Measurements from ENCODE around the gene TTI1.
"Not testable (repeated sequence)": the region's sequence is repeated elsewhere in the genome, so short reads cannot be mapped to it uniquely, and the experiment has no call there.

TTI1 gene

DNA sequence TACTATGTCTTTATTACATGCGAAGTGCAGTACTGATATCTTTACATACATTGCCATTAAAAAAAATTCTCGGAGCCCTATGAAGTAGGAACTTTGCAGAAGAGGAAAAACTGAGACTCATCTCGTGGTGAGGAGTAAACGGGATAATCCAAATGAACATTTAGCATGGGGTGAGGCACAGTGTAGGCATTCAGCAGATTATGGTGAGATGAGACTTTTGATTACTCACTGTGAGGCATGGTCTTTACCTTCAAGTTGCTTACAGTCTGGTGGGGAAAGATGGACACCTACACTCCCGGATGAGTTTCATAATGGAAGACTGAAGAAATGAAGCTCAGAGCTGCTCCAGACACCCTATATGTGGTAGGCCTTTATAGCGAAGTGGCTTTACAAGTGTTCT is 1.7 kb upstream of the TTI1 start:
- Mint-ChIP-seq H3K27ac (peak overlapping the region; percentile 95), H3K27me3 (no peaks in the 10 kb centered on the region), H3K4me1 (ENCODE audit: low read depth) (peaks cover 68% of the 10 kb centered on the region), H3K4me3 (peak overlapping the region; percentile 99), H3K36me3 (peaks cover 7% of the 10 kb centered on the region), H3K9me3 (ENCODE audit: low read depth) (no peaks in the 10 kb centered on the region)

DNA sequence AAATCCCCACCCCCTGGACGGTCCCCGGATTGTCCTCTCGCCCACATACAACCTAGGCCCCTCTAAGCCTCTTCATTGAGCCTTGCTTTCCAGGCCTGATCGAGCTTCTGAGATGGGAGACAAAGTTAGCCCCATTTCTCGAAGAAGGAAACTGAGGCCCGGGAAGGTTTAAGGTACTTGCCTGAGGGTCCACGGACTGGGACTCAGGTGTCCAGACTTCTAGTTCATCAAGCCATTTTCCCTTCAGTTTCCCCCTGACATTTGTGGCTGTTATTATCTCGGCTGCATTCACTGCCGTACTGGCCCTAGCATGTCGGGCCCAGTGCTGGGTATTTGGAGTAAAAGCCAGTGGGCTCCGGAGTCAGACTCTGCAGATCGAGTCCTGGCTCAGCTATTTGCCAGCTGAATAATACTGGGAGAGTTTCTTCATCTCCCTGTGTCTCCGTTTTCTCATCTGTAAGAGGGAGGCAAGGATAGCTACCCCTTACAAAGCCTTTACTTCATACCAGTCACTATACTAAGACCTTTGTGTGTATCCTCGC is 923 bp upstream of the TTI1 start:
- H3K36me3 Mint-ChIP-seq: peaks cover 11% of the 10 kb centered on the region
- H3K4me1 Mint-ChIP-seq (ENCODE audit: low read depth): peaks cover 76% of the 10 kb centered on the region
- peak overlapping the region; percentile 99 for H3K4me3 Mint-ChIP-seq
- H3K27me3 Mint-ChIP-seq: no peaks in the 10 kb centered on the region
- H3K9me3 Mint-ChIP-seq (ENCODE audit: low read depth): no peaks in the 10 kb centered on the region
- peak overlapping the region; percentile 95 for H3K27ac Mint-ChIP-seq

GRCh38 chr20:38032585-38033329 is 499 bp downstream of the TTI1 start:
- Mint-ChIP-seq H3K27me3 (no peaks in the 10 kb centered on the region), H3K27ac (peak overlapping the region; percentile 95), H3K4me3 (peak overlapping the region; percentile 99), H3K9me3 (ENCODE audit: low read depth) (no peaks in the 10 kb centered on the region), H3K4me1 (ENCODE audit: low read depth) (peaks cover 84% of the 10 kb centered on the region), H3K36me3 (peaks cover 16% of the 10 kb centered on the region)

- H3K36me3 Mint-ChIP-seq: peaks cover 12% of the 10 kb centered on the region
- H3K9me3 Mint-ChIP-seq (ENCODE audit: low read depth): no peaks in the 10 kb centered on the region
- peak overlapping the region; percentile 95 for H3K27ac Mint-ChIP-seq
- H3K27me3 Mint-ChIP-seq: no peaks in the 10 kb centered on the region
- H3K4me1 Mint-ChIP-seq (ENCODE audit: low read depth): peaks cover 76% of the 10 kb centered on the region
- H3K4me3 Mint-ChIP-seq: peak overlapping the region; percentile 99
These were observed 1.3 kb downstream of the TTI1 start for GRCh38 chr20:38031957-38032356.

GRCh38 chr20:38029453-38029852 is 3.8 kb downstream of the TTI1 start:
- Mint-ChIP-seq H3K36me3 (peaks cover 15% of the 10 kb centered on the region), H3K4me3 (no peak overlapping the region), H3K9me3 (ENCODE audit: low read depth) (no peaks in the 10 kb centered on the region), H3K27me3 (no peaks in the 10 kb centered on the region), H3K4me1 (ENCODE audit: low read depth) (peaks cover 71% of the 10 kb centered on the region), H3K27ac (no peak overlapping the region)

GRCh38 chr20:38024496-38024895 is 8.8 kb downstream of the TTI1 start:
- peaks cover 8% of the 10 kb centered on the region for H3K36me3 Mint-ChIP-seq
- H3K4me1 Mint-ChIP-seq (ENCODE audit: low read depth): peaks cover 65% of the 10 kb centered on the region
- no peaks in the 10 kb centered on the region for H3K27me3 Mint-ChIP-seq

DNA sequence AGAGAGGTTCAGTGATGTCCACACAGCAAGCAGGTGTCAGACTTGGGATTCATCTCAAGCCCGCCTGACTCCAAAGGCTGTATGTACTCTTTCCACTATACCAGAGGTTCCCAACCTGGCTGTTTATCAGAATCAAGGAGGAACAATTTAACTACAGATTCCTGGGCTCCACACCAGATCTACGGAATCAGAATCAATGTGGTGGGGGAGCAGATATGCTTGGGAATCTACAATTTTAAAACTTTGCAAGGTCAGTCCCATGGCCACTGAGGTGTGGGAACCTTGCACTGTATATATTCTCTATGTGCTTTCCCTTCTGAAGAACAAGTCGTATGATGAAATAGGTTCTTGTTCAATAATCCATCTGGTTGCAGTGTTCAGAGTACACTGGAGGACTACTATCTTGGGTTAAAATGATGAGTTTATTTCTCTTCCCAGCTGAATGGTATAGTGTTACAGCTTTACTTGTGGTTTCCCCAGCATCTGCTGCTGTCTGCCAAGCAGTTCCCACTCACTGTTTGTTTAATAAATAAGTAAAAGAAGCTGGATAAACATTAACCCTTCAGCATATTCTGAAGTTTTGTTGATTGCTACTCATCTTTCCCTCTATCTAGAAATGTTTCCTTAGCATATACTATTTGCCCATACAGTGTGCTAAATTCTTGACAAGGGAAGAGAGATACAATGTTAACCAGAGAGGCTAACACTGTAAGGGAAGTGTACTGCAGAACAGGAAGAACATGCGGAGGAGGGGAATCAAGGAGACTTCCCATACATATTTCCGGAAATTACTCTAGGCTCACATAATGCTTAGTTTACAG is 9.9 kb downstream of the TTI1 start:
- Mint-ChIP-seq H3K36me3 (peaks cover 16% of the 10 kb centered on the region), H3K4me3 (no peak overlapping the region), H3K27ac (no peak overlapping the region), H3K9me3 (ENCODE audit: low read depth) (peaks cover 1% of the 10 kb centered on the region), H3K4me1 (ENCODE audit: low read depth) (peaks cover 54% of the 10 kb centered on the region), H3K27me3 (no peaks in the 10 kb centered on the region)

More at GRCh38 chr20:38024496-38024895, 8.8 kb downstream of the TTI1 start:
- Mint-ChIP-seq H3K4me3 (no peak overlapping the region), H3K27ac (no peak overlapping the region), H3K9me3 (ENCODE audit: low read depth) (no peaks in the 10 kb centered on the region)

DNA sequence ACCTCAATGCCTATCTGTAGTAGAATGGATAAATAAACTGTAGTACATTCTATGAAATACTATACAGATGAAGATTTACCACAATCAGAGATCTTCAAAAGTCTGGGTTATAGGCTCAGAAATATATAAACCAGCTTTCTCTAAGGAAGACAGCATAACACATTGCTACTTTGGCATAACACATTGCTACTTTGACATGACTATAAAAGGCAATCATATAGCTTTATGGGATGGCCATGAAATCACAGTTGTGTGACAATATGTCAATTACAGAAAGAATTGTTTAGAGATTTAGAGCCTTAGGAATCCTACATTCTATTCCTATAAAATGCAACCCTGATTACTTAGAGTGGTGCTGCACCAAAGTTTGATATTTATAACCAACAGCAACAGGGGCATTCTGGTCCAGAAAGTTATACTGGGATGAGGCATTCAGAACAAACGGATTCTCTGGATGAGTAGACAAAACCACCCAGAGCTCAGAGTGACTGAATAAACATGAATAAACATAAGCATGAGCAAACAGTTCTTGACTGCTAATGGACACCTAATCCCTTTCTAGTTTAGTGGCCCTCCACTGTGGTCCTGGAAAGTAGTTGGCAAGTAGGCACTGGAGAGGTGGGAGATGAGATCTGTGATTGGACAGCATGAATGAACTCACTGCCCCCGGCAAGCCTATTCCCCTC is 12.0 kb downstream of the TTI1 start:
- no peaks in the 10 kb centered on the region for H3K27me3 Mint-ChIP-seq
- H3K27ac Mint-ChIP-seq: no peak overlapping the region
- no peak overlapping the region for H3K4me3 Mint-ChIP-seq
- H3K36me3 Mint-ChIP-seq: peaks cover 26% of the 10 kb centered on the region
- peaks cover 4% of the 10 kb centered on the region for H3K9me3 Mint-ChIP-seq (ENCODE audit: low read depth)
- peaks cover 41% of the 10 kb centered on the region for H3K4me1 Mint-ChIP-seq (ENCODE audit: low read depth)

DNA sequence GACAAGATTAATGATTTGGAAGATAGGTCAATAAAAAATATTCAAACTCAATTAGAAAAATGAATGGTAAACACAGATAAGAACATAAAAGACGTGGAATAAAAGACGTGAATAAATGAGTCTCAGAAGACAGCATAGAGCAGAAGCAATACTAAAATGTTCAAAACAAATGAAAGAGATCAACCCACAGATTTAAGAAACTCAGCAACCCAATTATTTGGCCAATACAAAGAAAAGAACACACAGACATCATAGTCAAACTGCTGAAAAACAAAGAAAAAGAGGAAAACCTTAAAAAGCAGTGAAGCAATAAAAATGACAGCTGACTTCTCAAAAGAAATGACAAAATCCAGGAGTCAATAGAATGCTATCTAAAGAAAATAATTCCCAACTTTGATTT is 14.9 kb downstream of the TTI1 start:
- H3K36me3 Mint-ChIP-seq: peaks cover 34% of the 10 kb centered on the region
- H3K9me3 Mint-ChIP-seq (ENCODE audit: low read depth): peaks cover 4% of the 10 kb centered on the region

GRCh38 chr20:38017959-38018358 is 15.3 kb downstream of the TTI1 start:
- H3K9me3 Mint-ChIP-seq (ENCODE audit: low read depth): peaks cover 4% of the 10 kb centered on the region
- no peaks in the 10 kb centered on the region for H3K27me3 Mint-ChIP-seq
- peaks cover 29% of the 10 kb centered on the region for H3K4me1 Mint-ChIP-seq (ENCODE audit: low read depth)
- no peak overlapping the region for H3K27ac Mint-ChIP-seq
- H3K36me3 Mint-ChIP-seq: peaks cover 34% of the 10 kb centered on the region
- no peak overlapping the region for H3K4me3 Mint-ChIP-seq

More for the DNA sequence above, 14.9 kb downstream of the TTI1 start:
- no peaks in the 10 kb centered on the region for H3K27me3 Mint-ChIP-seq
- no peak overlapping the region for H3K27ac Mint-ChIP-seq
- no peak overlapping the region for H3K4me3 Mint-ChIP-seq
- H3K4me1 Mint-ChIP-seq (ENCODE audit: low read depth): peaks cover 30% of the 10 kb centered on the region

- Mint-ChIP-seq H3K4me1 (ENCODE audit: low read depth) (peaks cover 8% of the 10 kb centered on the region), H3K9me3 (ENCODE audit: low read depth) (peaks cover 4% of the 10 kb centered on the region), H3K36me3 (peaks cover 29% of the 10 kb centered on the region), H3K27ac (no peak overlapping the region), H3K4me3 (no peak overlapping the region), H3K27me3 (no peaks in the 10 kb centered on the region)
These were observed 19.4 kb downstream of the TTI1 start for GRCh38 chr20:38013887-38014286.

GRCh38 chr20:38012332-38012731 is 20.9 kb downstream of the TTI1 start:
- Mint-ChIP-seq H3K27ac (no peak overlapping the region), H3K36me3 (peaks cover 20% of the 10 kb centered on the region), H3K9me3 (ENCODE audit: low read depth) (no peaks in the 10 kb centered on the region)

GRCh38 chr20:38011696-38012095 is 21.6 kb downstream of the TTI1 start:
- peaks cover 10% of the 10 kb centered on the region for H3K4me1 Mint-ChIP-seq (ENCODE audit: low read depth)
- H3K27me3 Mint-ChIP-seq: no peaks in the 10 kb centered on the region
- no peak overlapping the region for H3K27ac Mint-ChIP-seq
- peaks cover 13% of the 10 kb centered on the region for H3K36me3 Mint-ChIP-seq
- H3K9me3 Mint-ChIP-seq (ENCODE audit: low read depth): no peaks in the 10 kb centered on the region
- H3K4me3 Mint-ChIP-seq: no peak overlapping the region

More at GRCh38 chr20:38012332-38012731, 20.9 kb downstream of the TTI1 start:
- Mint-ChIP-seq H3K4me3 (no peak overlapping the region), H3K27me3 (no peaks in the 10 kb centered on the region), H3K4me1 (ENCODE audit: low read depth) (peaks cover 8% of the 10 kb centered on the region)

GRCh38 chr20:38009416-38009815 is 23.8 kb downstream of the TTI1 start:
- not testable (repeated sequence) for H3K4me3 Mint-ChIP-seq; H3K27me3 Mint-ChIP-seq; H3K27ac Mint-ChIP-seq; H3K4me1 Mint-ChIP-seq (ENCODE audit: low read depth); H3K9me3 Mint-ChIP-seq (ENCODE audit: low read depth)
- peaks cover 12% of the 10 kb centered on the region for H3K36me3 Mint-ChIP-seq

Data from activated naive CD8-positive, alpha-beta T cell (primary cell).